Right lobe of liver (tissue), 6 donors: Measurements from ENCODE around the gene INKA1. TPM values are rescaled to one million over a fixed set of nuclear protein-coding genes. Genes with fewer than 3 reads are reported as not detected.
A peak's percentile ranks its signal among the peaks of the same experiment; 100 is the strongest.

Experiments
- ATAC-seq, 4 donors: fragments of 200-7000 bp; cut with Tn5 transposase; one replicate each; pipeline ENCODE4 v1.9.1; 2020; ENCODE audit warnings: mild to moderate bottlenecking in 4 of 4, moderate library complexity in 4 of 4
- DNase-seq, 3 donors: peaks; one replicate each; pipeline ENCODE4 v3.0.0-alpha.2; 2020
- H3K27ac ChIP-seq, 3 donors: fragments of 200-600 bp; one replicate each; pipeline ENCODE4 v1.8.0; 2022
- H3K27me3 ChIP-seq, 2 donors: fragments of 200-600 bp; one replicate each; pipeline ENCODE4 v1.8.0; 2022
- H3K36me3 ChIP-seq, 4 donors: fragments of 200-600 bp; sonication (generic) in 1 of 4; one replicate each; pipeline versions ENCODE4 v1.5.1 to v1.8.0; 2017 to 2022; ENCODE audit warnings: control low read depth in 1 of 4
- H3K4me1 ChIP-seq, 4 donors: fragments of 200-600 bp; sonication (generic) in 1 of 4; one replicate each; pipeline versions ENCODE4 v1.5.1 to v1.8.0; 2017 to 2022; ENCODE audit warnings: control low read depth in 1 of 4
- H3K4me3 ChIP-seq, 3 donors: fragments of 200-600 bp; one replicate each; pipeline ENCODE4 v1.8.0; 2022
- H3K9me3 ChIP-seq, 4 donors: fragments of 200-600 bp; sonication (generic) in 1 of 4; one replicate each; pipeline versions ENCODE4 v1.5.1 to v1.8.0; 2017 to 2022; ENCODE audit warnings: control low read depth in 1 of 4
- POLR2A ChIP-seq: fragments of 450-650 bp; IDR thresholded peaks from one replicate; pipeline ENCODE4 v1.6.1; 2017; ENCODE audit warnings: antibody characterized with exemption, mild to moderate bottlenecking
- WGBS: methylation state at CpG from one replicate; pipeline ENCODE4 v1.1.6; 2018; ENCODE audit warnings: low coverage, low lambda C conversion rate; ENCODE audit not compliant: insufficient coverage; ENCODE audit errors: missing lambda C conversion rate; 5-methylcytosine and 5-hydroxymethylcytosine counted together
- intact Hi-C, 2 donors: fragments of 100-400 bp; cut with DNase I; formaldehyde crosslinking; loops; one replicate each; pipeline versions ENCODE4 v1.11.2 to v1.14.1; 2022
- total RNA-seq, 6 experiments: library from RNA; depleted of rRNA in 2 of 6; stranded (reverse); fragments of >200 nt in 2 of 6; fragmentation: NEBNext Ultra II Directional in 3 of 6; extraction: Animal tissue kit (Norgen Biotek cat#: 25700) in 3 of 6; gene quantifications; one replicate each; pipeline versions ENCODE4 v1.1.0 to v1.2.4, GENCODE V29; 2016 to 2023
- TF ChIP-seq, protein P1 (sequence below), 4 donors: fragments of 200-600 bp in 3 of 4; fragments of 450-650 bp in 1 of 4; IDR thresholded peaks; one replicate each; pipeline versions ENCODE4 v1.5.1 to v1.8.0; 2016 to 2022; ENCODE audit warnings: antibody characterized with exemption in 4 of 4, mild to moderate bottlenecking in 2 of 4
- donor health status: DM: no; HTN: yes; CAD: no.
- donor health status: DM: no; HTN: no; CAD: no.
- donor health status: DM: no; HTN: no; CAD: no.
- donor health status: DM: no; HTN: yes; CAD: no.
- donor health status: DM: no; HTN: yes; CAD: no.

The INKA1 gene
- total RNA-seq, 6 experiments from 2014 or later, result 0.46 to 1.2 (median 0.73) TPM

DNA sequence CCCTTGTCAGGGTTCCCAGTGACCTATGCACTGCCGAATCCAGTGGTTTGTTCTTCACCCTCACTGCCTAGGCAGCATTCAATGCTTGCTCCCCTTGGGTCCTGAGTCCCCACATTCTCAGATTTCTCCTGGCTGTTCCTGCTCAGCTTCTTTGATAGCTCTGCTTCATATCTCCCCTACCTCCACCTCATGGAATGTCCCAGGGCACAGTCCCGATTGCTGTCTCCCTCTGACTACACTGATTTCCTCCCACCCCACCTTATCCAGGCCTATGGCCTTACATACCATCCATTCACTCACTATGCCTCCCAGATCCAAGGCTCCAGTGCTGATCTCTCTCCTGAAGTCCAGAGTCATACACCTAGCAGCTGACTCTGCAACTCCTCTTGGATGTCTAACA, 1.9 kb upstream of the INKA1 start:
- intact Hi-C loops, result loop anchor here (5.0 to 10.0 kb wide), 3 partner anchors 36 to 104 kb away; partner anchors contain the start of gene MST1R (in 1 of the 2)
- 65% methylated on average over 2 of the region's 2 CpGs for WGBS
- ATAC-seq, result no peak

DNA sequence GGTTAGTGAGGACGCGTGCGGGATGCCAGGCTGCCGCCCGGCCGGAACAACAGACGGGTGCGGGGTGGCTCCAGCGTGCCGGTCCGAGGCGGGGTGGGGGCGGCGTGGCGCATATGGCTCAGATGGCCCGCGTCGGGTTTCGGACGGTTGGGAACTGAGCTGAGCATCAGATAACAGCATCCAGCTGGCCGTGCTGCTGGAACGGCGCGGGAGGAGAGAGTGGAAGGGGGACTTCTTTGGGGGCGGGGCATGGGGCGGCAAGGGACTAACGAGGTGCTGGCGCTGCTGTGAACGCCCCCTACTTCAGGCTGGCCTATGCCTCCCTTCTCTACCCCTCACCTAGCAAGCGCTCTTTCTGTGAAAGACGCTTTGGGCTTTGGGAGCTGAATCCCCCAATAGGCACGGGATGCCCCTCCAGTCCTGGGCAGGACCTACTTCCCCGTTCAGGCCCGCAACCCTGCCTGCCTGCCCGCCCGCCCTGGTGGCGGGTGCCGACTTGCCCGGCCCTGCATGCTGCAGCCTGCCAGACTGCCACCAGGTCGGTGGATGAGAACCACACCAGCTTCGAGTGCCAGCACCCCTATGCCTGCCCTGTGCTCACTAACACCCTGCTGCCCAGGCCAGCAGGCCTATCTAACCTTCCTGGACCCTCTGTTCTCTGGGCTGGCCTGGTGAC, 542 bp downstream of the INKA1 start:
- peak overlapping the region; percentile 42 to 69 (median 63) for H3K27ac ChIP-seq
- TF ChIP-seq POLR2A, result no peak
- TF ChIP-seq, protein P1, sequence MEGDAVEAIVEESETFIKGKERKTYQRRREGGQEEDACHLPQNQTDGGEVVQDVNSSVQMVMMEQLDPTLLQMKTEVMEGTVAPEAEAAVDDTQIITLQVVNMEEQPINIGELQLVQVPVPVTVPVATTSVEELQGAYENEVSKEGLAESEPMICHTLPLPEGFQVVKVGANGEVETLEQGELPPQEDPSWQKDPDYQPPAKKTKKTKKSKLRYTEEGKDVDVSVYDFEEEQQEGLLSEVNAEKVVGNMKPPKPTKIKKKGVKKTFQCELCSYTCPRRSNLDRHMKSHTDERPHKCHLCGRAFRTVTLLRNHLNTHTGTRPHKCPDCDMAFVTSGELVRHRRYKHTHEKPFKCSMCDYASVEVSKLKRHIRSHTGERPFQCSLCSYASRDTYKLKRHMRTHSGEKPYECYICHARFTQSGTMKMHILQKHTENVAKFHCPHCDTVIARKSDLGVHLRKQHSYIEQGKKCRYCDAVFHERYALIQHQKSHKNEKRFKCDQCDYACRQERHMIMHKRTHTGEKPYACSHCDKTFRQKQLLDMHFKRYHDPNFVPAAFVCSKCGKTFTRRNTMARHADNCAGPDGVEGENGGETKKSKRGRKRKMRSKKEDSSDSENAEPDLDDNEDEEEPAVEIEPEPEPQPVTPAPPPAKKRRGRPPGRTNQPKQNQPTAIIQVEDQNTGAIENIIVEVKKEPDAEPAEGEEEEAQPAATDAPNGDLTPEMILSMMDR (IDR thresholded peaks at IDR 0.05), result no peak
- ATAC-seq, result no peak

More for the DNA sequence above, 1.9 kb upstream of the INKA1 start:
- no peaks in the 10 kb centered on the region for H3K36me3 ChIP-seq
- DNase-seq, result no peak
- H3K9me3 ChIP-seq, result no peaks in the 10 kb centered on the region
- no peak for TF ChIP-seq POLR2A
- TF ChIP-seq, protein P1 (IDR thresholded peaks at IDR 0.05), result no peak
- H3K4me3 ChIP-seq, result no peak overlapping the region
- H3K27ac ChIP-seq, result no peak overlapping the region
- no peaks in the 10 kb centered on the region for H3K4me1 ChIP-seq
- no peaks in the 10 kb centered on the region for H3K27me3 ChIP-seq

DNA sequence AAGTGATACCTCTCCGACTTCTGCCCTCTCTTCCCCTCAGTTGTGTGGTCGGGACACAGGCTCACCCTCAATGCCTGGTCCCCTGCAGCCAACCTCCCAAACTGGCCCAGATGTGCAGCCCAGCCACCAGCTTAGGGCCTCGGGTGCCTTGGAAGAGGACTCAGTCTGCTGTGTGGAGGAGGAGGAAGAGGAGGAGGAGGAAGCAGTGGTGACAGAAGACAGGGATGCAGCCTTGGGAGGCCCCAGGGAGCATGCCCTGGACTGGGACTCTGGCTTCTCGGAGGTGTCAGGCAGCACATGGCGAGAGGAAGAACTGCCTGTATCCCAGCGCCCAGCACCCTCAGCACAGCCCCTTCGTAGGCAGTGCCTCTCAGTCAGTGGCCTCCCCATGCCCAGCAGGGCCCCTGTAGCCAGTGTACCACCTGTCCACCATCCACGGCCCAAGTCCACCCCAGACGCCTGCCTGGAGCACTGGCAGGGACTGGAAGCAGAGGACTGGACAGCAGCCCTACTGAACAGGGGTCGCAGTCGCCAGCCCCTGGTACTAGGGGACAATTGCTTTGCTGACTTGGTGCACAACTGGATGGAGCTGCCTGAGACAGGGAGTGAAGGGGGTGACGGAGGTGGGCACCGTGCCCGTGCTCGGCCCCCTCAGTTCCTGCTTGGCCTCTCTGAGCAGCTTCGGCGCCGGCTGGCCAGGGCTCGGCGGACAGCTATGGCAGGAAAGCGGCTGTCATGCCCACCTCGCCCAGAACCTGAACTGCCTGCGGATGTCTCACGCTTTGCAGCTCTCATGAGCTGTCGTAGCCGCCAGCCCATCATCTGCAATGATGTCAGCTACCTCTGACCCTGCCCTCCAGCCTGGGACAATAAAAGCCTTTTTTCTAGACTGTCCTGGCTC, 1.3 kb downstream of the INKA1 start:
- intact Hi-C loops, result loop anchor here (5.0 to 10.0 kb wide), 3 partner anchors 33 to 100 kb away; partner anchors contain the start of gene MST1R (in 1 of the 2)
- Histone ChIP-seq H3K36me3 (no peaks in the 10 kb centered on the region), H3K4me1 (peaks cover 0 to 12% (median 0%) of the 10 kb centered on the region in 4 donors), H3K4me3 (peak overlapping the region in 2 of 3 donors; percentile 69 to 97), H3K27ac (peak overlapping the region in 2 of 3 donors; percentile 24 to 34), H3K9me3 (no peaks in the 10 kb centered on the region), H3K27me3 (no peaks in the 10 kb centered on the region)
- peak in 1 of 3 donors; percentile 57 for DNase-seq
- TF ChIP-seq, protein P1 (IDR thresholded peaks at IDR 0.05), result no peak
- no peak for TF ChIP-seq POLR2A
- 53% methylated on average over 4 of the region's 26 CpGs for WGBS
- no peak for ATAC-seq

More for the DNA sequence above, 542 bp downstream of the INKA1 start:
- H3K4me3 ChIP-seq, result peak overlapping the region; percentile 67 to 97 (median 69)
- H3K36me3 ChIP-seq, result no peaks in the 10 kb centered on the region
- H3K9me3 ChIP-seq, result no peaks in the 10 kb centered on the region
- H3K4me1 ChIP-seq, result peaks cover 0 to 8% (median 0%) of the 10 kb centered on the region in 4 donors
- 8% methylated on average over 5 of the region's 41 CpGs for WGBS
- intact Hi-C loops, result loop anchor here (5.0 to 10.0 kb wide), 3 partner anchors 34 to 101 kb away; partner anchors contain the start of gene MST1R (in 1 of the 2)
- DNase-seq, result peak in 1 of 3 donors; percentile 56
- no peaks in the 10 kb centered on the region for H3K27me3 ChIP-seq

DNA sequence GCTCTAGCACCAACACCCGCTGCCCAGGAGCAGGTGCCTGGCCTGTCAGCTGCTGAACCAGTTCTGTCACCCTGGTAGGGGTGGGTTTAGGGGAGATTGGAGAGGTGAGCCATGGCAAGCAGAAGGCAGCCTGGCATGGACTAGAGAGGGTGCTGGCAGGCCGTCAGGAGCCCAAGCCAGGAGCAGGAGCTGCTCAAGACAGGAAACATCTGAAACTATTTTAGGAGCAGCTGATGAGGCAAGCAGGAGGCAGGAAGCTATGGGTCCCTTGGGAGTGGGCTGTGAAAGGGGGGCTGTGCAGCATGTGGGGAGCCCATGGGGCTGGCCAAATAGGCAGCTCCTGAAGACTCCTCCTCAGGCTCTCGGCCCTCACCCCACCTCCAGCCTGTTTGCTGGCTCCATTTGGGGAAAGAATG, 2.3 kb downstream of the INKA1 start:
- Histone ChIP-seq H3K27ac (peak overlapping the region; percentile 50 to 83 (median 70)), H3K9me3 (no peaks in the 10 kb centered on the region), H3K36me3 (peaks cover 0 to 6% (median 0%) of the 10 kb centered on the region in 4 donors), H3K4me1 (peaks cover 0 to 12% (median 0%) of the 10 kb centered on the region in 4 donors), H3K27me3 (no peaks in the 10 kb centered on the region), H3K4me3 (no peak overlapping the region)
- DNase-seq, result peak in 1 of 3 donors; percentile 58
- peak in 3 of 4 donors; percentile 3 to 13 (median 9) for ATAC-seq
- WGBS, result 50% methylated on average over 2 of the region's 3 CpGs
- intact Hi-C loops, result loop anchor here in 1 of 2 donors (10.0 kb wide), 1 partner anchor 99 kb away; the partner anchor contains the start of gene MST1R
- TF ChIP-seq, protein P1 (IDR thresholded peaks at IDR 0.05), result no peak
- TF ChIP-seq POLR2A, result no peak
